ENCODE measurements around the gene MAML1. TPM values are rescaled to one million over a fixed set of nuclear protein-coding genes. Genes with fewer than 3 reads are reported as not detected.

MAML1 gene
- polyA plus RNA-seq, 1 donor from 2014 or later: 6.8 TPM

DNA sequence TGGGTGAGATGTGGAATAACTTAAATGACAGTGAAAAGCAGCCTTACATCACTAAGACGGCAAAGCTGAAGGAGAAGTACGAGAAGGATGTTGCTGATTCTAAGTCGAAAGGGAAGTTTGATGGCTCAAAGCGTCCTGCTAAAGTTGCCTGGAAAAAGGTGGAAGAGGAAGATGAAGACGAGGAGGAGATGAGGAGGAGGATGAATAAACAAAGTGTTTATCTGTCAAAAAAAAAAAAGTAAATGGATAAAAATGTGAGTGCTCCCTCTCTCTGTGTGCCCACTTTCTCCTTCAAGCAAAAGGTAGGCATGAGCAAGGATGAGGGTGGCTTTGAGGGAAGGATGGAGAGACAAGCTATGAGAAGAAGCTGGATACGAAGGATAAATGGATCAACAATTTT, 38.1 kb upstream of the MAML1 start:
- H3K27ac ChIP-seq (ENCODE audit: low read length): no peak overlapping the region
- peaks cover 4% of the 10 kb centered on the region for H3K79me2 ChIP-seq (replicated peaks; ENCODE audit: insufficient read depth, low read length)
- H3K9ac ChIP-seq (ENCODE audit: low read length): no peak overlapping the region
- TF ChIP-seq POLR2AphosphoS5 (IDR thresholded peaks at IDR 0.05): no peak
- no peak for TF ChIP-seq TAF1 (IDR thresholded peaks at IDR 0.05; ENCODE audit: low read depth)
- no peak for TF ChIP-seq EP300 (conservative IDR thresholded peaks at IDR 0.05; ENCODE audit: poor library complexity, severe bottlenecking)
- no peak for TF ChIP-seq EZH2 (IDR thresholded peaks at IDR 0.05; ENCODE audit: borderline replicate concordance, insufficient read depth, low read length, poor library complexity, severe bottlenecking)
- no peak for TF ChIP-seq MXI1 (conservative IDR thresholded peaks at IDR 0.05; ENCODE audit: poor library complexity, severe bottlenecking)
- TF ChIP-seq SMC3 (conservative IDR thresholded peaks at IDR 0.05; ENCODE audit: poor library complexity): no peak
- no peak for TF ChIP-seq RAD21 (conservative IDR thresholded peaks at IDR 0.05)
- TF ChIP-seq, protein P1, sequence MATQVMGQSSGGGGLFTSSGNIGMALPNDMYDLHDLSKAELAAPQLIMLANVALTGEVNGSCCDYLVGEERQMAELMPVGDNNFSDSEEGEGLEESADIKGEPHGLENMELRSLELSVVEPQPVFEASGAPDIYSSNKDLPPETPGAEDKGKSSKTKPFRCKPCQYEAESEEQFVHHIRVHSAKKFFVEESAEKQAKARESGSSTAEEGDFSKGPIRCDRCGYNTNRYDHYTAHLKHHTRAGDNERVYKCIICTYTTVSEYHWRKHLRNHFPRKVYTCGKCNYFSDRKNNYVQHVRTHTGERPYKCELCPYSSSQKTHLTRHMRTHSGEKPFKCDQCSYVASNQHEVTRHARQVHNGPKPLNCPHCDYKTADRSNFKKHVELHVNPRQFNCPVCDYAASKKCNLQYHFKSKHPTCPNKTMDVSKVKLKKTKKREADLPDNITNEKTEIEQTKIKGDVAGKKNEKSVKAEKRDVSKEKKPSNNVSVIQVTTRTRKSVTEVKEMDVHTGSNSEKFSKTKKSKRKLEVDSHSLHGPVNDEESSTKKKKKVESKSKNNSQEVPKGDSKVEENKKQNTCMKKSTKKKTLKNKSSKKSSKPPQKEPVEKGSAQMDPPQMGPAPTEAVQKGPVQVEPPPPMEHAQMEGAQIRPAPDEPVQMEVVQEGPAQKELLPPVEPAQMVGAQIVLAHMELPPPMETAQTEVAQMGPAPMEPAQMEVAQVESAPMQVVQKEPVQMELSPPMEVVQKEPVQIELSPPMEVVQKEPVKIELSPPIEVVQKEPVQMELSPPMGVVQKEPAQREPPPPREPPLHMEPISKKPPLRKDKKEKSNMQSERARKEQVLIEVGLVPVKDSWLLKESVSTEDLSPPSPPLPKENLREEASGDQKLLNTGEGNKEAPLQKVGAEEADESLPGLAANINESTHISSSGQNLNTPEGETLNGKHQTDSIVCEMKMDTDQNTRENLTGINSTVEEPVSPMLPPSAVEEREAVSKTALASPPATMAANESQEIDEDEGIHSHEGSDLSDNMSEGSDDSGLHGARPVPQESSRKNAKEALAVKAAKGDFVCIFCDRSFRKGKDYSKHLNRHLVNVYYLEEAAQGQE (IDR thresholded peaks at IDR 0.05; ENCODE audit: borderline replicate concordance): no peak
- TF ChIP-seq, protein P2, sequence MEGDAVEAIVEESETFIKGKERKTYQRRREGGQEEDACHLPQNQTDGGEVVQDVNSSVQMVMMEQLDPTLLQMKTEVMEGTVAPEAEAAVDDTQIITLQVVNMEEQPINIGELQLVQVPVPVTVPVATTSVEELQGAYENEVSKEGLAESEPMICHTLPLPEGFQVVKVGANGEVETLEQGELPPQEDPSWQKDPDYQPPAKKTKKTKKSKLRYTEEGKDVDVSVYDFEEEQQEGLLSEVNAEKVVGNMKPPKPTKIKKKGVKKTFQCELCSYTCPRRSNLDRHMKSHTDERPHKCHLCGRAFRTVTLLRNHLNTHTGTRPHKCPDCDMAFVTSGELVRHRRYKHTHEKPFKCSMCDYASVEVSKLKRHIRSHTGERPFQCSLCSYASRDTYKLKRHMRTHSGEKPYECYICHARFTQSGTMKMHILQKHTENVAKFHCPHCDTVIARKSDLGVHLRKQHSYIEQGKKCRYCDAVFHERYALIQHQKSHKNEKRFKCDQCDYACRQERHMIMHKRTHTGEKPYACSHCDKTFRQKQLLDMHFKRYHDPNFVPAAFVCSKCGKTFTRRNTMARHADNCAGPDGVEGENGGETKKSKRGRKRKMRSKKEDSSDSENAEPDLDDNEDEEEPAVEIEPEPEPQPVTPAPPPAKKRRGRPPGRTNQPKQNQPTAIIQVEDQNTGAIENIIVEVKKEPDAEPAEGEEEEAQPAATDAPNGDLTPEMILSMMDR (IDR thresholded peaks at IDR 0.05; ENCODE audit: poor library complexity, severe bottlenecking): no peak
- no peak overlapping the region for H3K4me2 ChIP-seq (ENCODE audit: low read length)
- no peaks in the 10 kb centered on the region for H3F3A ChIP-seq (ENCODE audit: insufficient read depth, low read length, poor library complexity, severe bottlenecking)
- peaks cover 4% of the 10 kb centered on the region for H4K20me1 ChIP-seq (ENCODE audit: insufficient read depth)
- H3K4me3 ChIP-seq (ENCODE audit: low read length): no peak overlapping the region
- H3K36me3 ChIP-seq (ENCODE audit: insufficient read depth, low read length): no peaks in the 10 kb centered on the region
- H3K27me3 ChIP-seq (ENCODE audit: insufficient read depth, low read depth, low read length): no peaks in the 10 kb centered on the region
- no peaks in the 10 kb centered on the region for H3K9me3 ChIP-seq (ENCODE audit: low read length)
- H2AFZ ChIP-seq (ENCODE audit: low read depth, low read length): no peak overlapping the region
- H3K9me2 ChIP-seq (ENCODE audit: insufficient read depth, low read length): no peaks in the 10 kb centered on the region

DNA sequence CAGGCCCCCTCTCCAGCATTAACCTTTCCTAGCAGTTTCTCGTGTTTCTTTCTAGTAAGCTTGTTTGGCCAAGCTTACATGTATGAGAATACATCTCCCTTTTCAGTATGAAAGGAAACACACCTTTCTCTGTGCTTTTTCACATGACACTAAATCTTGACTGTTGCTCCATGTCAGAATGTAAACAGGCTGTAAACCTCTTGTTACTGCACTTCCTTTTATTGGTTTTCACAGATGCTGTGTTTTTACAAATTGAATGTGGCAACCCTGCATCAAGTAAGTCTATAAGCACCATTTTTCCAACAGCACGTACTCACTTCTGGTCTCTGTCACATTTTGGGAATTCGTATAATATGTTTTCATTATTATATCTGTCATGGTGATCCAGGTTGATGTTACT, 36.0 kb upstream of the MAML1 start:
- no peaks in the 10 kb centered on the region for H3F3A ChIP-seq (ENCODE audit: insufficient read depth, low read length, poor library complexity, severe bottlenecking)
- H4K20me1 ChIP-seq (ENCODE audit: insufficient read depth): peaks cover 4% of the 10 kb centered on the region
- no peaks in the 10 kb centered on the region for H3K9me3 ChIP-seq (ENCODE audit: low read length)
- no peak overlapping the region for H3K4me2 ChIP-seq (ENCODE audit: low read length)
- no peak for TF ChIP-seq POLR2AphosphoS5 (IDR thresholded peaks at IDR 0.05)
- TF ChIP-seq RAD21 (conservative IDR thresholded peaks at IDR 0.05): no peak
- no peak for TF ChIP-seq TAF1 (IDR thresholded peaks at IDR 0.05; ENCODE audit: low read depth)
- no peak for TF ChIP-seq EP300 (conservative IDR thresholded peaks at IDR 0.05; ENCODE audit: poor library complexity, severe bottlenecking)
- TF ChIP-seq SMC3 (conservative IDR thresholded peaks at IDR 0.05; ENCODE audit: poor library complexity): no peak
- TF ChIP-seq, protein P1 (IDR thresholded peaks at IDR 0.05; ENCODE audit: borderline replicate concordance): no peak
- TF ChIP-seq MXI1 (conservative IDR thresholded peaks at IDR 0.05; ENCODE audit: poor library complexity, severe bottlenecking): no peak
- no peak for TF ChIP-seq EZH2 (IDR thresholded peaks at IDR 0.05; ENCODE audit: borderline replicate concordance, insufficient read depth, low read length, poor library complexity, severe bottlenecking)
- TF ChIP-seq, protein P2 (IDR thresholded peaks at IDR 0.05; ENCODE audit: poor library complexity, severe bottlenecking): no peak
- H3K27ac ChIP-seq (ENCODE audit: low read length): no peak overlapping the region
- no peaks in the 10 kb centered on the region for H3K27me3 ChIP-seq (ENCODE audit: insufficient read depth, low read depth, low read length)
- no peaks in the 10 kb centered on the region for H3K36me3 ChIP-seq (ENCODE audit: insufficient read depth, low read length)
- no peaks in the 10 kb centered on the region for H3K9me2 ChIP-seq (ENCODE audit: insufficient read depth, low read length)
- H3K4me3 ChIP-seq (ENCODE audit: low read length): no peak overlapping the region
- no peak overlapping the region for H3K9ac ChIP-seq (ENCODE audit: low read length)
- no peak overlapping the region for H2AFZ ChIP-seq (ENCODE audit: low read depth, low read length)
- H3K79me2 ChIP-seq (replicated peaks; ENCODE audit: insufficient read depth, low read length): peaks cover 22% of the 10 kb centered on the region

Data from neural cell (in vitro differentiated cells).